PC-9 (cell line): ENCODE measurements around the gene MYOF. TPM values are rescaled to one million over a fixed set of nuclear protein-coding genes. Genes with fewer than 3 reads are reported as not detected.

Experiments
- BruUV-seq: library from RNA; stranded (reverse); fragments of 400-500 nt; replicated peaks from 2 replicates; lab custom pipeline; 2021; lab: Mats Ljungman, UMichigan
- CTCF ChIA-PET: fragments of 300-600 bp; sonication (Branson Sonifier 250); formaldehyde crosslinking; loops from one replicate; lab custom pipeline; 2022; ENCODE audit warnings: antibody characterized with exemption; lab: Charles Lee
- POLR2A ChIA-PET: fragments of 300-600 bp; sonication (Branson Sonifier 250); formaldehyde crosslinking; loops from one replicate; lab custom pipeline; 2022; ENCODE audit warnings: antibody characterized with exemption; ENCODE audit not compliant: unreplicated experiment; lab: Charles Lee
- DNase-seq, 2 experiments: peaks; one replicate each; pipeline versions ENCODE4 v3.0.0 to v3.0.0-alpha.2; 2015 to 2022; ENCODE audit warnings: mixed read lengths in 1 of 2
- H2AFZ ChIP-seq: fragments of 200-600 bp; sonication (generic); 2 replicates; pipeline ENCODE4 v1.8.1; 2017; ENCODE audit warnings: antibody characterized with exemption
- H3F3A ChIP-seq: fragments of 200-600 bp; sonication (generic); 2 replicates; pipeline ENCODE4 v1.8.1; 2017; ENCODE audit warnings: antibody characterized with exemption, mild to moderate bottlenecking, low read depth; ENCODE audit not compliant: insufficient read depth
- H3K27ac ChIP-seq: fragments of 200-600 bp; sonication (generic); 2 replicates; pipeline ENCODE4 v1.6.1; 2016; ENCODE audit warnings: mixed run types
- H3K27me3 ChIP-seq: fragments of 200-600 bp; sonication (generic); 2 replicates; pipeline ENCODE4 v1.6.1; 2016; ENCODE audit warnings: low read depth, mixed run types; ENCODE audit not compliant: insufficient read depth
- H3K36me3 ChIP-seq: fragments of 200-600 bp; sonication (generic); 2 replicates; pipeline ENCODE4 v1.6.1; 2016; ENCODE audit warnings: low read depth, mixed run types
- H3K4me1 ChIP-seq: fragments of 200-600 bp; sonication (generic); replicated peaks from 2 replicates; pipeline ENCODE4 v1.6.1; 2016; ENCODE audit warnings: mixed run types; ENCODE audit not compliant: insufficient read depth
- H3K4me2 ChIP-seq: fragments of 200-600 bp; sonication (generic); 2 replicates; pipeline ENCODE4 v1.6.1; 2017; ENCODE audit warnings: mixed run types
- H3K4me3 ChIP-seq: fragments of 200-600 bp; sonication (generic); 2 replicates; pipeline ENCODE4 v1.6.1; 2016; ENCODE audit warnings: mixed run types
- H3K79me2 ChIP-seq: fragments of 200-600 bp; sonication (generic); 2 replicates; pipeline ENCODE4 v1.6.1; 2017; ENCODE audit warnings: low read depth, mixed run types
- H3K9me2 ChIP-seq: fragments of 200-600 bp; sonication (generic); 2 replicates; pipeline ENCODE4 v1.8.1; 2017; ENCODE audit warnings: mild to moderate bottlenecking; ENCODE audit not compliant: insufficient read depth
- H3K9me3 ChIP-seq: fragments of 200-600 bp; sonication (generic); 2 replicates; pipeline ENCODE4 v1.8.1; 2016; ENCODE audit warnings: low read depth; ENCODE audit not compliant: insufficient read depth
- H4K20me1 ChIP-seq: fragments of 200-600 bp; sonication (generic); 2 replicates; pipeline ENCODE4 v1.8.1; 2017; ENCODE audit not compliant: insufficient read depth
- EZH2 ChIP-seq: fragments of 200-600 bp; sonication (generic); IDR thresholded peaks from 2 replicates; pipeline ENCODE4 v1.8.0; 2017; ENCODE audit warnings: antibody characterized with exemption, low read depth
- intact Hi-C: fragments of 100-400 bp; cut with micrococcal nuclease; formaldehyde crosslinking; loops from one replicate; pipeline ENCODE4 v1.10.0; 2022; ENCODE audit not compliant: unreplicated experiment
- total RNA-seq: library from RNA; stranded (reverse); gene quantifications from 2 replicates; pipeline ENCODE4 v1.2.3, GENCODE V29; 2021
- TF ChIP-seq, protein P1 (sequence below): fragments of 200-600 bp; sonication (generic); conservative IDR thresholded peaks from 2 replicates; pipeline ENCODE4 v1.6.1; 2017; ENCODE audit warnings: mixed run types, antibody characterized with exemption, mild to moderate bottlenecking, moderate library complexity

MYOF gene
- total RNA-seq, 1 experiment from 2014 or later, result 274 TPM

GRCh38 chr10:93393211-93393610, 88.9 kb downstream of the MYOF start:
- intact Hi-C loops, result no loop called here
- Histone ChIP-seq H3F3A (no peaks in the 10 kb centered on the region), H3K4me2 (no peak overlapping the region), H3K27me3 (no peaks in the 10 kb centered on the region), H3K79me2 (no peaks in the 10 kb centered on the region), H3K27ac (no peak overlapping the region), H2AFZ (no peak overlapping the region), H3K9me2 (no peaks in the 10 kb centered on the region), H3K36me3 (no peaks in the 10 kb centered on the region), H4K20me1 (no peaks in the 10 kb centered on the region), H3K4me3 (no peak overlapping the region), H3K9me3 (no peaks in the 10 kb centered on the region), H3K4me1 (no peaks in the 10 kb centered on the region)
- CTCF ChIA-PET, result no interaction called here
- no TSS peak for BruUV-seq
- no peak for DNase-seq
- TF ChIP-seq, protein P1, sequence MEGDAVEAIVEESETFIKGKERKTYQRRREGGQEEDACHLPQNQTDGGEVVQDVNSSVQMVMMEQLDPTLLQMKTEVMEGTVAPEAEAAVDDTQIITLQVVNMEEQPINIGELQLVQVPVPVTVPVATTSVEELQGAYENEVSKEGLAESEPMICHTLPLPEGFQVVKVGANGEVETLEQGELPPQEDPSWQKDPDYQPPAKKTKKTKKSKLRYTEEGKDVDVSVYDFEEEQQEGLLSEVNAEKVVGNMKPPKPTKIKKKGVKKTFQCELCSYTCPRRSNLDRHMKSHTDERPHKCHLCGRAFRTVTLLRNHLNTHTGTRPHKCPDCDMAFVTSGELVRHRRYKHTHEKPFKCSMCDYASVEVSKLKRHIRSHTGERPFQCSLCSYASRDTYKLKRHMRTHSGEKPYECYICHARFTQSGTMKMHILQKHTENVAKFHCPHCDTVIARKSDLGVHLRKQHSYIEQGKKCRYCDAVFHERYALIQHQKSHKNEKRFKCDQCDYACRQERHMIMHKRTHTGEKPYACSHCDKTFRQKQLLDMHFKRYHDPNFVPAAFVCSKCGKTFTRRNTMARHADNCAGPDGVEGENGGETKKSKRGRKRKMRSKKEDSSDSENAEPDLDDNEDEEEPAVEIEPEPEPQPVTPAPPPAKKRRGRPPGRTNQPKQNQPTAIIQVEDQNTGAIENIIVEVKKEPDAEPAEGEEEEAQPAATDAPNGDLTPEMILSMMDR, result no peak
- TF ChIP-seq EZH2, result no peak
- POLR2A ChIA-PET, result no interaction called here

- H2AFZ ChIP-seq, result no peak overlapping the region
- H3K27me3 ChIP-seq, result no peaks in the 10 kb centered on the region
- H3K9me3 ChIP-seq, result no peaks in the 10 kb centered on the region
- no peaks in the 10 kb centered on the region for H3K79me2 ChIP-seq
- H3K4me2 ChIP-seq, result no peak overlapping the region
- DNase-seq, result no peak
- POLR2A ChIA-PET, result interaction anchor here (0.6 to 0.7 kb wide), 3 partner anchors 54 to 90 kb away, joined by 3 to 6 read pairs (median 5); partner anchors contain the start of gene MYOF
- H3K9me2 ChIP-seq, result no peaks in the 10 kb centered on the region
- BruUV-seq, result no TSS peak
- CTCF ChIA-PET, result no interaction called here
- TF ChIP-seq, protein P1, result no peak
- no peak for TF ChIP-seq EZH2
- H4K20me1 ChIP-seq, result no peaks in the 10 kb centered on the region
- no peaks in the 10 kb centered on the region for H3K36me3 ChIP-seq
- intact Hi-C loops, result no loop called here
- no peak overlapping the region for H3K27ac ChIP-seq
- no peaks in the 10 kb centered on the region for H3F3A ChIP-seq
- H3K4me3 ChIP-seq, result no peak overlapping the region
- no peaks in the 10 kb centered on the region for H3K4me1 ChIP-seq
Measured at GRCh38 chr10:93392121-93392520, 90.0 kb downstream of the MYOF start.

DNA sequence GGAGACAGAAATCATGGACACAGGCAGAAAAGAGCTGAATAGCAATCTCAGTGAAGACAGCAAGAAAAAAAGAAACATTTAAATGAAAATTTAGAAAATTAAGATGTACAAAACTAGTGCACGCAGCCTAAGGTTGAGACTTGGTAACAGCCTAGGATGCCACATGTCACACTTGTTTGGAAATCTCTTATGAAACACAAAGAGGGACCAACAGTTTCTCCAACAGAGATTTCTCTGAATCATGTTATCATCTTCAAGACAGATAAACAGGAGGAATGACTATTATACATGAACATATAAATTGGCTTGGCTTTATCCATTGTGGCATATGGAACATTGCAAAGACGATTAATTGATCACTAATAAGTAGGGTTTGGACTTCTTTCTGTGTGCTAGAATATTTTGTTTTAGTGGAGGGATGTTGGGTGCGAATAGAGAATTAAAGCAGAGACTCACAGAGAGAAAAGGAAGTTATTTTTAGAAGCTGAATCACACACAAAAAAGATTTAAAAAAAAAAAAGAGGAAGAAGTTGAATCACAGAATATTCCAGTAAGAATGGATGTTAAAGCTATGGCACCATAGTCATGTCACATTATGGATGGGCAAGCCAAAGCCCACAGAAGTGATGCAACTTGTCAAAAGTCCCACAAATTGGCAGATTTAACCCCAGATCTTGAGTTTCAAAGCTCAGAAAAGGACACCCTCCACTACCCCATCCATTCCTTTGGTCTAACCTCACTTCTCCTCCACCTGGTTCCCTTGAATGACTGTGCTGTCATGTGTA, 91.6 kb downstream of the MYOF start:
- no peaks in the 10 kb centered on the region for H4K20me1 ChIP-seq
- no peak overlapping the region for H3K4me2 ChIP-seq
- no peak overlapping the region for H3K27ac ChIP-seq
- ChIA-PET POLR2A (no interaction called here), CTCF (no interaction called here)
- H3K9me2 ChIP-seq, result no peaks in the 10 kb centered on the region
- no peaks in the 10 kb centered on the region; the same call in 1 of the 2 replicates for H3F3A ChIP-seq
- TF ChIP-seq, protein P1, result no peak
- no peak for TF ChIP-seq EZH2
- no TSS peak for BruUV-seq
- H3K4me3 ChIP-seq, result no peak overlapping the region
- H3K27me3 ChIP-seq, result no peaks in the 10 kb centered on the region
- intact Hi-C loops, result no loop called here
- H3K4me1 ChIP-seq, result no peaks in the 10 kb centered on the region
- H3K9me3 ChIP-seq, result no peaks in the 10 kb centered on the region
- H2AFZ ChIP-seq, result no peak overlapping the region
- no peak for DNase-seq
- no peaks in the 10 kb centered on the region for H3K79me2 ChIP-seq
- no peaks in the 10 kb centered on the region for H3K36me3 ChIP-seq
